A673 (cell line): Measurements from ENCODE around the gene CSNK2B. TPM values are rescaled to one million over a fixed set of nuclear protein-coding genes. Genes with fewer than 3 reads are reported as not detected.

Source experiments
- Bru-seq: library from RNA; stranded (reverse); fragments of 400-500 nt; gene quantifications from one replicate; lab custom pipeline; 2021; lab: Mats Ljungman, UMichigan
- BruChase-seq, 2 experiments: library from RNA; stranded (reverse); fragments of 400-500 nt; gene quantifications; one replicate each; lab custom pipeline; 2021; lab: Mats Ljungman, UMichigan
- BruUV-seq: library from RNA; stranded (reverse); fragments of 400-500 nt; replicated peaks from 2 replicates; lab custom pipeline; 2021; lab: Mats Ljungman, UMichigan
- CTCF ChIA-PET: fragments of 300-600 bp; sonication (Branson Sonifier 250); formaldehyde crosslinking; loops from one replicate; lab custom pipeline; 2022; ENCODE audit warnings: antibody characterized with exemption; lab: Charles Lee
- POLR2A ChIA-PET: fragments of 300-600 bp; sonication (Branson Sonifier 250); formaldehyde crosslinking; loops from one replicate; lab custom pipeline; 2022; ENCODE audit warnings: antibody characterized with exemption; ENCODE audit not compliant: low non-redundant PET; lab: Charles Lee
- DNase-seq: peaks from one replicate; pipeline ENCODE4 v3.0.0-alpha.2; 2015; ENCODE audit warnings: low spot score
- H3K27ac ChIP-seq: fragments of 200-600 bp; sonication (generic); 2 replicates; pipeline ENCODE4 v1.5.1; 2016; ENCODE audit warnings: mixed run types, low read depth, mild to moderate bottlenecking, mixed read lengths, antibody characterized with exemption, low read length; ENCODE audit not compliant: poor library complexity, severe bottlenecking
- H3K27me3 ChIP-seq: fragments of 200-600 bp; sonication (generic); replicated peaks from 2 replicates; pipeline ENCODE4 v1.6.1; 2017; ENCODE audit warnings: mixed run types, low read depth, mild to moderate bottlenecking, mixed read lengths, antibody characterized with exemption, low read length; ENCODE audit not compliant: insufficient read depth, poor library complexity
- H3K36me3 ChIP-seq: fragments of 200-600 bp; sonication (generic); 2 replicates; pipeline ENCODE4 v1.6.1; 2016; ENCODE audit warnings: mixed run types, mild to moderate bottlenecking, mixed read lengths, antibody characterized with exemption, low read length; ENCODE audit not compliant: insufficient read depth, poor library complexity, severe bottlenecking
- H3K4me1 ChIP-seq: fragments of 200-600 bp; sonication (generic); 2 replicates; pipeline ENCODE4 v1.6.1; 2017; ENCODE audit warnings: mixed run types, mild to moderate bottlenecking, mixed read lengths, antibody characterized with exemption, low read length; ENCODE audit not compliant: insufficient read depth, poor library complexity, severe bottlenecking
- H3K4me3 ChIP-seq: fragments of 200-600 bp; sonication (generic); 2 replicates; pipeline ENCODE4 v1.5.1; 2016; ENCODE audit warnings: low read depth, mixed run types, mild to moderate bottlenecking, mixed read lengths, low read length; ENCODE audit not compliant: poor library complexity, severe bottlenecking
- H3K9me3 ChIP-seq: fragments of 200-600 bp; sonication (generic); 2 replicates; pipeline ENCODE4 v1.6.1; 2016; ENCODE audit warnings: mixed run types, low read depth, mild to moderate bottlenecking, mixed read lengths, antibody characterized with exemption, low read length; ENCODE audit not compliant: poor library complexity, severe bottlenecking
- EZH2 ChIP-seq: fragments of 200-600 bp; sonication (generic); IDR thresholded peaks from 2 replicates; pipeline ENCODE4 v1.6.1; 2017; ENCODE audit warnings: borderline replicate concordance, low read depth, mild to moderate bottlenecking, mixed read lengths, antibody characterized with exemption, low read length; ENCODE audit not compliant: poor library complexity, severe bottlenecking
- intact Hi-C: fragments of 100-400 bp; cut with micrococcal nuclease; formaldehyde crosslinking; loops from one replicate; pipeline ENCODE4 v1.10.0; 2022; ENCODE audit not compliant: unreplicated experiment
- long read RNA-seq: library from polyadenylated mRNA; stranded (forward); transcript quantifications from one replicate; pipeline ENCODE4 v2.0.0, GENCODE V29; 2022
- total RNA-seq: library from RNA; stranded (reverse); gene quantifications from 2 replicates; pipeline ENCODE4 v1.2.3, GENCODE V29; 2021
- TF ChIP-seq, protein P1 (sequence below): fragments of 300-800, 200-600 bp; sonication (generic); conservative IDR thresholded peaks from 2 replicates; pipeline ENCODE4 v1.5.1; 2017; ENCODE audit warnings: low read depth, mild to moderate bottlenecking, antibody characterized with exemption, low read length, moderate library complexity, mixed read lengths

Gene CSNK2B
- total RNA-seq (252 and 253 TPM in 2 replicates), Bru-seq, nascent RNA (percentile 68 among the genes with signal in this experiment), BruChase-seq, experiment 1, labeled RNA remaining after a 2-hour chase (percentile 75 among the genes with signal in this experiment), BruChase-seq, experiment 2, labeled RNA remaining after a 6-hour chase (percentile 84 among the genes with signal in this experiment)
- long read RNA-seq, transcript CSNK2B-203 (7 exons, 948 nt), result major isoform, 151 of 163 reads
- long read RNA-seq, partial matches to known transcripts, result 2 of 163 reads
- long read RNA-seq, other reads (novel, unspliced or antisense), result 4 of 163 reads

DNA sequence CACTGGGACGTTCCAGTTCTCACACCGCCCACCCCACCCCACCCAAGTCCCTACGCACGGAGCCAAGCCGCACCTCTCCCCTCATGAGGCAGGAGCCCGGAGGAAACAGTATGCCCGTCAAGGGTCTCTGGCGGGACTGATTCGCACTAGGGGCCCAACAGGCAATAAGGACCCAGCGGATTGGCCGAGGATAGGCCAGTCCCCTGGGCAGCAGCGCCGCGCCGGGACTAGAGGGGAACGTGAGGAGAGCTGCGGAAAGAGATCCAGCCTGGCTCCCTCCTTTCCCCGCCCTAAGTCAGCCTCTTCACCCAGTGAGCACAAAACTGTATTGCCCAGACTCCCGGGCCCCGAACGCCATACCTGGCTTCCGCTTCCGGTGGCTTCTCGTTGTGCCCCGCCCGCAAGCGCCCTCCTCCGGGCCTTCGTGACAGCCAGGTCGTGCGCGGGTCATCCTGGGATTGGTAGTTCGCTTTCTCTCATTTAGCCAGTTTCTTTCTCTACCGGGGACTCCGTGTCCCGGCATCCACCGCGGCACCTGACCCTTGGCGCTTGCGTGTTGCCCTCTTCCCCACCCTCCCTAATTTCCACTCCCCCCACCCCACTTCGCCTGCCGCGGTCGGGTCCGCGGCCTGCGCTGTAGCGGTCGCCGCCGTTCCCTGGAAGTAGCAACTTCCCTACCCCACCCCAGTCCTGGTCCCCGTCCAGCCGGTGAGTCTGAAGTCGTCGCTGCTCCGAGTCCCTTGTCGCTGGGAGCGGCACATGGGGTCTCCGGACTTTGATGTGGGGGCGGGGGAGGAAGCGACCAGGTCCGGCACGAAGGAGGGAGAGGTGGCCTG lies at the start of gene CSNK2B:
Gene CSNK2B (plus strand): TSS at position 580 of the 836 bp plus-strand sequence. CDS start 752 bp downstream, outside the sequence.
- POLR2A ChIA-PET, result interaction anchor here (0.7 kb wide), 1 partner anchor 165 kb away, joined by 4 read pairs; no protein-coding TSS in a partner anchor
- peak; percentile 99 for DNase-seq
- intact Hi-C loops, result loop anchor here (2.0 kb wide), 2 partner anchors 73 to 169 kb away; no protein-coding TSS in a partner anchor
- BruUV-seq, result no TSS peak
- Histone ChIP-seq H3K27ac (peak within 1 kb of the TSS; percentile 97), H3K4me3 (peak within 1 kb of the TSS; percentile 94), H3K4me1 (peaks cover 20% of the 10 kb centered on the region), H3K27me3 (no peaks in the 10 kb centered on the region), H3K9me3 (no peaks in the 10 kb centered on the region), H3K36me3 (peaks cover 54% of the 10 kb centered on the region)
- CTCF ChIA-PET, result interaction anchor here (1.0 kb wide), 1 partner anchor 67 kb away, joined by 3 read pairs; no protein-coding TSS in a partner anchor
- TF ChIP-seq, protein P1, sequence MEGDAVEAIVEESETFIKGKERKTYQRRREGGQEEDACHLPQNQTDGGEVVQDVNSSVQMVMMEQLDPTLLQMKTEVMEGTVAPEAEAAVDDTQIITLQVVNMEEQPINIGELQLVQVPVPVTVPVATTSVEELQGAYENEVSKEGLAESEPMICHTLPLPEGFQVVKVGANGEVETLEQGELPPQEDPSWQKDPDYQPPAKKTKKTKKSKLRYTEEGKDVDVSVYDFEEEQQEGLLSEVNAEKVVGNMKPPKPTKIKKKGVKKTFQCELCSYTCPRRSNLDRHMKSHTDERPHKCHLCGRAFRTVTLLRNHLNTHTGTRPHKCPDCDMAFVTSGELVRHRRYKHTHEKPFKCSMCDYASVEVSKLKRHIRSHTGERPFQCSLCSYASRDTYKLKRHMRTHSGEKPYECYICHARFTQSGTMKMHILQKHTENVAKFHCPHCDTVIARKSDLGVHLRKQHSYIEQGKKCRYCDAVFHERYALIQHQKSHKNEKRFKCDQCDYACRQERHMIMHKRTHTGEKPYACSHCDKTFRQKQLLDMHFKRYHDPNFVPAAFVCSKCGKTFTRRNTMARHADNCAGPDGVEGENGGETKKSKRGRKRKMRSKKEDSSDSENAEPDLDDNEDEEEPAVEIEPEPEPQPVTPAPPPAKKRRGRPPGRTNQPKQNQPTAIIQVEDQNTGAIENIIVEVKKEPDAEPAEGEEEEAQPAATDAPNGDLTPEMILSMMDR, result no peak
- no peak for TF ChIP-seq EZH2

DNA sequence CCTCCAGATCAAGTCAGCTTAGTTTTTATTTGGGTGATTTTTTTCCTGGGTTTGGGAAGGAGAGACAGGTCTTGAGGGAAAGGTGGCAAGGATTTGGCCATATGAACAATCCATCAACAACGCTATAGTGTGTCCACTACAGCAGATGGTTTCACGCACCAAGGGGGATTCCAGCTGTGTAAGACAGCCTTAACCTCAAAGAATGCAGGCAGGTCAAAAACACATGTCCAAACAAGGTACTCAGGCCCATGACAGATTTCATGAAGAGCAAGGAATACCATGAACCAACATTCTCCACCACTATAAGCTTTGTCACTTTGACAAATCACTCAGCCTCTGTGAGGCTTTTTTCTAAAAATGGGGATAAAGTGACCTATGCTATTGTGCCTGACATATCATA lies 48.9 kb upstream of the CSNK2B start:
- ChIA-PET CTCF (no interaction called here), POLR2A (no interaction called here)
- TF ChIP-seq EZH2, result no peak
- TF ChIP-seq, protein P1, result no peak
- Histone ChIP-seq H3K9me3 (no peaks in the 10 kb centered on the region), H3K4me3 (no peak overlapping the region), H3K36me3 (peaks cover 5% of the 10 kb centered on the region), H3K27me3 (no peaks in the 10 kb centered on the region), H3K27ac (no peak overlapping the region), H3K4me1 (peaks cover 12% of the 10 kb centered on the region)
- intact Hi-C loops, result no loop called here
- DNase-seq, result no peak
- BruUV-seq, result no TSS peak

DNA sequence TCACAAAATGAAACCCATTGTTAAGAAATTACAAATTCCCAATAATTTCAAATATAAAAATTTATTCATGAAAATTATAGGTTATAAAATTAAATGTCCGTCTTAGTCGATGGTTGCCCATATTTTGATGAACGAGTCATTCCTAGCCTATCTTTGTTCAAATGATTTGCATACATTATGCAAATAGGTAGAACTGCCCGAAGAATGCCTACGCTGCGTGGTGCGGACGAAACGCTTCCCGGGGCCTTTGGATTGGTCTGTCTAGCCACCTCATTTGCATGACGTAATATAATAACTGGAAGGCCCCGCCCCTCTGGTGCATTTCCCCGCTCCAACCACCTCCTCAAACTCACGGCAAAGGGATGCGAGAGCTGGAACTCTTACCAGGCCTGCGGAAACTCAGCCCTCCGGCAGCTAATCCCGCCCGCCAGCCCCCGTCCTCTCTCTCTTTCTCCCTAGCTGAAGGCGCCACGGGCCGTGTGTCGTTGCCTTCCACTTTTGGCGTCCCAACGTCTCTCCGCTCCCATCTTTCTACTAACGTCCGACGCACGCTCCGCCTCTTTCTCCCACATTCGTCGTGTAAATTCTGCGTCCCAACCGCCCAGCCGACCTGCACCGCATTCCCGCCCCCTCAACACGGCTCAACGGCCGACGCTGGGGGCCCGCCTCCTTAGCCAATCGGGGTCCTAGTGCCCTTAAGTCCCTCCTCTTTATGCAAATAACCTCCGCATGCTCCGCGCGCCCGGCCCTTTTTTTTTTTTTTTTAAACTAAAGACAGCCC lies 45.9 kb upstream of the CSNK2B start:
- TSS peak; percentile 96 for BruUV-seq
- ChIA-PET POLR2A (interaction anchor here (0.6 kb wide), 2 partner anchors 85 to 1575 kb away, joined by 3 read pairs; no protein-coding TSS in a partner anchor), CTCF (interaction anchor here (0.7 kb wide), 1 partner anchor 43 kb away, joined by 7 read pairs; no protein-coding TSS in a partner anchor)
- intact Hi-C loops, result loop anchor here (5.0 kb wide), 1 partner anchor 42 kb away; the partner anchor contains the start of genes C6orf47 and GPANK1
- Histone ChIP-seq H3K27me3 (no peaks in the 10 kb centered on the region), H3K36me3 (peaks cover 35% of the 10 kb centered on the region), H3K4me1 (peaks cover 18% of the 10 kb centered on the region), H3K27ac (peak overlapping the region; percentile 99), H3K9me3 (no peaks in the 10 kb centered on the region), H3K4me3 (peak overlapping the region; percentile 76)
- DNase-seq, result peak; percentile 100
- TF ChIP-seq EZH2, result no peak
- TF ChIP-seq, protein P1, result no peak
